ENCODE measurements around the gene TTYH3. TPM values are rescaled to one million over a fixed set of nuclear protein-coding genes. Genes with fewer than 3 reads are reported as not detected.

Gene TTYH3
- total RNA-seq, 1 donor from 2014 or later = 25.4 TPM

GRCh38 chr7:2627258-2628129 is 4.3 kb upstream of the TTYH3 start:
- Mint-ChIP-seq H3K27ac (no peak overlapping the region), H3K36me3 (ENCODE audit: low read depth) (no peaks in the 10 kb centered on the region), H3K4me1 (peaks cover 6% of the 10 kb centered on the region), H3K27me3 (peaks cover 7% of the 10 kb centered on the region), H3K9me3 (no peaks in the 10 kb centered on the region), H3K4me3 (no peak overlapping the region)
- ATAC-seq (ENCODE audit: low read depth) (no peak), DNase-seq (no peak)
- ChIA-PET CTCF (interaction anchor here (1.2 kb wide), 1 partner anchor 43 kb away, joined by 3 read pairs; no protein-coding TSS in a partner anchor), POLR2A (interaction anchor here (0.6 kb wide), 1 partner anchor 27 kb away, joined by 4 read pairs; no protein-coding TSS in a partner anchor)
- intact Hi-C loops (cut with micrococcal nuclease) = no loop called here
- no peak for TF ChIP-seq CTCF (IDR thresholded peaks at IDR 0.05)

GRCh38 chr7:2628130-2628482 is 3.7 kb upstream of the TTYH3 start:
- no peak for DNase-seq
- H3K4me3 Mint-ChIP-seq = no peak overlapping the region
- TF ChIP-seq CTCF (IDR thresholded peaks at IDR 0.05) = no peak
- no peak for ATAC-seq (ENCODE audit: low read depth)
- intact Hi-C loops (cut with micrococcal nuclease) = no loop called here
- H3K4me1 Mint-ChIP-seq = peaks cover 9% of the 10 kb centered on the region
- peaks cover 7% of the 10 kb centered on the region for H3K27me3 Mint-ChIP-seq
- H3K36me3 Mint-ChIP-seq (ENCODE audit: low read depth) = no peaks in the 10 kb centered on the region
- POLR2A ChIA-PET = interaction anchor here (0.6 kb wide), 1 partner anchor 26 kb away, joined by 4 read pairs; no protein-coding TSS in a partner anchor
- H3K27ac Mint-ChIP-seq = no peak overlapping the region
- no peaks in the 10 kb centered on the region for H3K9me3 Mint-ChIP-seq
- CTCF ChIA-PET = interaction anchor here (1.2 kb wide), 1 partner anchor 43 kb away, joined by 3 read pairs; no protein-coding TSS in a partner anchor

- intact Hi-C loops (cut with micrococcal nuclease) = no loop called here
- ChIA-PET CTCF (interaction anchor here (1.2 kb wide), 1 partner anchor 42 kb away, joined by 3 read pairs; no protein-coding TSS in a partner anchor), POLR2A (no interaction called here)
- DNase-seq (no peak), ATAC-seq (ENCODE audit: low read depth) (no peak)
- Mint-ChIP-seq H3K4me1 (peaks cover 17% of the 10 kb centered on the region), H3K27me3 (peaks cover 7% of the 10 kb centered on the region), H3K36me3 (ENCODE audit: low read depth) (no peaks in the 10 kb centered on the region), H3K4me3 (no peak overlapping the region), H3K27ac (no peak overlapping the region), H3K9me3 (no peaks in the 10 kb centered on the region)
- no peak for TF ChIP-seq CTCF (IDR thresholded peaks at IDR 0.05)
Measured at GRCh38 chr7:2628891-2629290, 2.9 kb upstream of the TTYH3 start.

- CTCF ChIA-PET = no interaction called here
- POLR2A ChIA-PET = interaction anchor here (0.6 to 1.5 kb wide), 2 partner anchors 79 to 276 kb away, joined by 3 to 6 read pairs; partner anchors contain the start of gene EIF3B
- Mint-ChIP-seq H3K36me3 (ENCODE audit: low read depth) (no peaks in the 10 kb centered on the region), H3K4me3 (no peak overlapping the region), H3K4me1 (peaks cover 22% of the 10 kb centered on the region), H3K9me3 (no peaks in the 10 kb centered on the region), H3K27ac (no peak overlapping the region), H3K27me3 (peaks cover 7% of the 10 kb centered on the region)
- TF ChIP-seq CTCF (IDR thresholded peaks at IDR 0.05) = no peak
- intact Hi-C loops (cut with micrococcal nuclease) = loop anchor here (2.0 to 10.0 kb wide), 4 partner anchors 81 to 395 kb away; partner anchors contain the start of genes CHST12, LFNG and MAD1L1
- ATAC-seq (ENCODE audit: low read depth) (no peak), DNase-seq (no peak)
Measured at GRCh38 chr7:2629746-2630681, 1.8 kb upstream of the TTYH3 start.

Measured in activated B cell treated with CpG ODN at 0.5 μM for 24 hours (primary cell).